NCI-H1417 (cell line): ENCODE data around the gene KCNJ3.

ENCODE experiments used
- DNase-seq, 3 experiments: peaks; one replicate each; lab custom pipeline; 2025; lab: John Stamatoyannopoulos, UW

KCNJ3 gene

GRCh38 chr2:154698296-154698720, at the start of gene KCNJ3:
TSS of gene KCNJ3 (plus strand) at chr2:154698695. CDS start at chr2:154698776, 81 bp downstream.
- no peak for DNase-seq

- DNase-seq: no peak
Observed at GRCh38 chr2:154655499-154655898, 43.0 kb upstream of the KCNJ3 start.

GRCh38 chr2:154658854-154659253, 39.6 kb upstream of the KCNJ3 start:
- no peak for DNase-seq

GRCh38 chr2:154664248-154664647, 34.2 kb upstream of the KCNJ3 start:
- DNase-seq: no peak

- DNase-seq: no peak
Observed at GRCh38 chr2:154670083-154670482, 28.4 kb upstream of the KCNJ3 start.

GRCh38 chr2:154673694-154674093, 24.8 kb upstream of the KCNJ3 start:
- peak in 1 of 3 experiments; percentile 20 for DNase-seq

- DNase-seq: no peak
Observed at GRCh38 chr2:154677401-154677800, 21.1 kb upstream of the KCNJ3 start.

- DNase-seq: no peak
Observed at GRCh38 chr2:154681741-154682140, 16.8 kb upstream of the KCNJ3 start.

GRCh38 chr2:154686162-154686561, 12.3 kb upstream of the KCNJ3 start:
- DNase-seq: no peak

- no peak for DNase-seq
Observed at GRCh38 chr2:154688373-154688772, 10.1 kb upstream of the KCNJ3 start.

- DNase-seq: no peak
Observed at GRCh38 chr2:154689158-154689557, 9.3 kb upstream of the KCNJ3 start.

- DNase-seq: no peak
Observed at GRCh38 chr2:154692927-154693326, 5.6 kb upstream of the KCNJ3 start.

GRCh38 chr2:154693741-154694340, 4.7 kb upstream of the KCNJ3 start:
- DNase-seq: no peak

GRCh38 chr2:154694881-154695280, 3.6 kb upstream of the KCNJ3 start:
- no peak for DNase-seq

- no peak for DNase-seq
Observed at GRCh38 chr2:154696369-154696768, 2.1 kb upstream of the KCNJ3 start.

- peak in 2 of 3 experiments; percentile 67 to 83 for DNase-seq
Observed at GRCh38 chr2:154696810-154697417, 1.6 kb upstream of the KCNJ3 start.

- DNase-seq: peak in 2 of 3 experiments; percentile 73 to 84
Observed at GRCh38 chr2:154697418-154698252, 860 bp upstream of the KCNJ3 start.

- no peak for DNase-seq
Observed at GRCh38 chr2:154698721-154699574, 453 bp downstream of the KCNJ3 start.

- no peak for DNase-seq
Observed at GRCh38 chr2:154699575-154699930, 1.1 kb downstream of the KCNJ3 start.

- peak in 1 of 3 experiments; percentile 60 for DNase-seq
Observed at GRCh38 chr2:154700136-154700535, 1.6 kb downstream of the KCNJ3 start.

- DNase-seq: no peak
Observed at GRCh38 chr2:154704991-154705390, 6.5 kb downstream of the KCNJ3 start.

GRCh38 chr2:154706660-154707059, 8.2 kb downstream of the KCNJ3 start:
- no peak for DNase-seq
